Measurements from ENCODE around the gene PPP2R1B. TPM values are rescaled to one million over a fixed set of nuclear protein-coding genes. Genes with fewer than 3 reads are reported as not detected.
"Not testable (repeated sequence)": the region's sequence is repeated elsewhere in the genome, so short reads cannot be mapped to it uniquely, and the experiment has no call there.

Gene PPP2R1B
- polyA plus RNA-seq, 3 donors, result 18.0 to 30.6 (median 20.7) TPM

GRCh38 chr11:111729831-111730311 lies 36.3 kb downstream of the PPP2R1B start:
- no peak for DNase-seq

- no peak for DNase-seq
Measured at GRCh38 chr11:111729071-111729830, 36.9 kb downstream of the PPP2R1B start.

- DNase-seq, result no peak
Measured at GRCh38 chr11:111727431-111727830, 38.8 kb downstream of the PPP2R1B start.

- no peak for DNase-seq
Measured at GRCh38 chr11:111726301-111726713, 39.9 kb downstream of the PPP2R1B start.

GRCh38 chr11:111725621-111726020 lies 40.6 kb downstream of the PPP2R1B start:
- no peak for DNase-seq

- no peak for DNase-seq
Measured at GRCh38 chr11:111724615-111725129, 41.5 kb downstream of the PPP2R1B start.

- no peak for DNase-seq
Measured at GRCh38 chr11:111723595-111723994, 42.6 kb downstream of the PPP2R1B start.

GRCh38 chr11:111722501-111722900 lies 43.7 kb downstream of the PPP2R1B start:
- no peak for DNase-seq

GRCh38 chr11:111720801-111721494 lies 45.2 kb downstream of the PPP2R1B start:
- no peak for DNase-seq

GRCh38 chr11:111719379-111719778 lies 46.8 kb downstream of the PPP2R1B start:
- no peak for DNase-seq

- DNase-seq, result no peak
Measured at GRCh38 chr11:111718859-111719258, 47.3 kb downstream of the PPP2R1B start.

- DNase-seq, result no peak
Measured at GRCh38 chr11:111718436-111718835, 47.8 kb downstream of the PPP2R1B start.

- DNase-seq, result not testable (repeated sequence)
Measured at GRCh38 chr11:111717660-111718059, 48.5 kb downstream of the PPP2R1B start.

GRCh38 chr11:111715142-111715816 lies 50.9 kb downstream of the PPP2R1B start:
- no peak for DNase-seq

- no peak for DNase-seq
Measured at GRCh38 chr11:111714522-111714921, 51.7 kb downstream of the PPP2R1B start.

GRCh38 chr11:111707691-111708067 lies 58.5 kb downstream of the PPP2R1B start:
- DNase-seq, result no peak

GRCh38 chr11:111707039-111707690 lies 59.0 kb downstream of the PPP2R1B start:
- DNase-seq, result no peak

GRCh38 chr11:111703576-111703975 lies 62.6 kb downstream of the PPP2R1B start:
- DNase-seq, result no peak

GRCh38 chr11:111702623-111703022 lies 63.6 kb downstream of the PPP2R1B start:
- no peak for DNase-seq

- no peak for DNase-seq
Measured at GRCh38 chr11:111700162-111700561, 66.0 kb downstream of the PPP2R1B start.

GRCh38 chr11:111699579-111700156 lies 66.5 kb downstream of the PPP2R1B start:
- DNase-seq, result no peak

All from renal pelvis (tissue), 4 donors.